GM19467 (cell line): ENCODE measurements around the gene KIAA1958.

Source experiments
- ATAC-seq: cut with Tn5 transposase; IDR thresholded peaks from one replicate; pipeline ENCODE4 v1.9.1; 2021; ENCODE audit warnings: mild to moderate bottlenecking, moderate library complexity; ENCODE audit not compliant: unreplicated experiment

KIAA1958 gene

DNA sequence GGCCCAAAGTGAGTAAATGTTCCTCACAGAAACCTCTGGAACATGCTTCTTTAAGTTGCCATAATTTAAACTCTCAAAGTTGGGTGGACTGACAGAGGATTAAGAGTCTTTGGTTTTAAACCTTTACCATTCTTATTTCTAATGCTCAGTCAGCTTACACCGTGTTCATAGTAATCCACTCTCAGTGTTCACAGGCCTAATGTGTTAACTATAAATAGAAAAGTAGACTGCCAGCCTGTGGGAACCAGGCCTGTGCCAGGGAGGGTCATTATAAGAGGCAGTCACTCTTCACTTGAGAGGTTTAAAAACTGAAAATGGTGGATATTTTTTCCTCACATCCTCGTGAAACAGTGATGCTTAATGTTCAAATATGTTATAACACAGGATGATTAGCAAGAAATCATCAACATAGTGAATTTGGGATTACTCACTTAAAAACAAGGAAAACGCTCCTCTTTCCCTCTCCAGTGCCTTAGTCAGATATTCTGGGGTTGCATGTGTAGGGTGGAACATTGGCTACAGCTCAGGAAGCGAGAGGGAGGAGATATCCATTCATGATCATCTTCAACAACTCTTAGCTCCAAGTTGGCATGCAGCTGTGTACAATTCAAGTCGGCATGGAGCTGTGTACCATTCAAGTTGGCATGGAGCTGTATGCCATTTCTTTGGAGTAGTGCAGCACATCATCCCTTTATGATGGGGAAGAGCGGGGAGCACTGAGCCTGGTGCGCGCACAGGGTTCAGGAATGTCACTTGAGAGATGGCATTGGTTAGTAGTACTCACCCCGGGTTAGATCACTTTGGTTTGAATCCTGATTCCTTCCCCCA is 65.8 kb downstream of the KIAA1958 start:
- no peak for ATAC-seq

- ATAC-seq: no peak
Measured at GRCh38 chr9:112553256-112553826, 66.7 kb downstream of the KIAA1958 start.

GRCh38 chr9:112554516-112554915 is 67.9 kb downstream of the KIAA1958 start:
- ATAC-seq: no peak

GRCh38 chr9:112555101-112555643 is 68.5 kb downstream of the KIAA1958 start:
- no peak for ATAC-seq

GRCh38 chr9:112555844-112556482 is 69.3 kb downstream of the KIAA1958 start:
- no peak for ATAC-seq

DNA sequence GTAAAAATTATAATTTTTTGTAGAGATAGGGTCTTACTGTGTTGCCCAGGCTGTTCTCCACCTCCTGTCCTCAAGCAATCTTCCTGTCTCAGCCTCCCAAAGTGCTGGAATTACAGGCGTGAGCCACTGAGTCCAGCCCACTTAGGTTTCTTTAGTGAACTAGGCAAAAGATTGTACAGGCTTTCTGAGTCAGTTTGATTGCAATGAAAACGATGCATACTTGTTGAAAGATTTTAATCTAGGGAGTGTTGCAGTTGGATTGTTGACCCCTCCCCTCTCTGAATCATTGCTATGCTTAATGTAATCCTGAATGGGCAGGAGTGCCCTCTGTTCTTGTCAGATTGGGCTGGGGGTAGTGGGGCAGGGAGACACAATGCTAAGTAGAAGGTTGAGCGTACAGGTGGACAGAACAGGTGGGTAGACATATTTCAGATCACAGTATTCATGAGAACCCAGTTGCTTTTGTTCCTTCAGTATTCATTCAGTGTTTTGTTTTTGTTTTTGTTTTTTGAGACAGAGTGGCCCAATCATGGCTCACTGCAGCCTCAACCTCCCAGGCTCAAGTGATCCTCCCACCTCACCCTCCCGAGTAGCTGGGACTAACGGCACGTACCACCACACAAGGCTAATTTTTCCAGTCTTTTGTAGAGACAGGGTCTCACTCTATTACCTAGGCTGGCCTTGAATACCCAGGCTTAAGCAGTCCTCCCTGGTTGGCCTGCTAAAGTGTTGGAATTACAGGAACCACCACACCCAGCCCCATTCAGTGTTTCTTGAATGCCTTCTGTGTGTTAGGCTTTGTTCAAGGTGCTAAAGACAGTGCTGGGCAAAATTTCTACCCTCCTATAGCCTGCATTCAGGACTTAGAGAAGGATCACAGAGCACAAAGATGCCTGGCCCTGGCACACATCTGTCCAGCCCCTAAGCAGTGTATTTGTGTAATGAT is 70.1 kb downstream of the KIAA1958 start:
- no peak for ATAC-seq

DNA sequence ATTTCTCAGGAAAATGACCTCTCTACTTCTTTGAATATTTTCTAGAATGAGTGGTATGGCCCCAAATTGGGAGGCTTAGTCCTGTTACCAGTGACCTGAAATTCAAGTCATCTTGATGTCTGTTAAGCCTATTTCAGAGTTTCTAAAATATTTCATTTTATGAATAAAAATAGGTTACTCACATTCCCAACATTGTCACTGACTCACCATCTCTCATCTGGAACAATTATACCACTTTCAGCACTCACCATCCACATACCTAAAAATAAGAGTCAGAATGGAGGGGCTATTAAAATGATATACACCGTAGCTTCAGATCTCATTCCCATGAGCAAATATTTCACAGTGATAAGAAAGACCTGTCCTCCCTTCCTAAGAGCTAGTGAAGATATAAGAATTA is 71.8 kb downstream of the KIAA1958 start:
- ATAC-seq: no peak

- no peak for ATAC-seq
Measured at GRCh38 chr9:112558978-112559377, 72.4 kb downstream of the KIAA1958 start.

DNA sequence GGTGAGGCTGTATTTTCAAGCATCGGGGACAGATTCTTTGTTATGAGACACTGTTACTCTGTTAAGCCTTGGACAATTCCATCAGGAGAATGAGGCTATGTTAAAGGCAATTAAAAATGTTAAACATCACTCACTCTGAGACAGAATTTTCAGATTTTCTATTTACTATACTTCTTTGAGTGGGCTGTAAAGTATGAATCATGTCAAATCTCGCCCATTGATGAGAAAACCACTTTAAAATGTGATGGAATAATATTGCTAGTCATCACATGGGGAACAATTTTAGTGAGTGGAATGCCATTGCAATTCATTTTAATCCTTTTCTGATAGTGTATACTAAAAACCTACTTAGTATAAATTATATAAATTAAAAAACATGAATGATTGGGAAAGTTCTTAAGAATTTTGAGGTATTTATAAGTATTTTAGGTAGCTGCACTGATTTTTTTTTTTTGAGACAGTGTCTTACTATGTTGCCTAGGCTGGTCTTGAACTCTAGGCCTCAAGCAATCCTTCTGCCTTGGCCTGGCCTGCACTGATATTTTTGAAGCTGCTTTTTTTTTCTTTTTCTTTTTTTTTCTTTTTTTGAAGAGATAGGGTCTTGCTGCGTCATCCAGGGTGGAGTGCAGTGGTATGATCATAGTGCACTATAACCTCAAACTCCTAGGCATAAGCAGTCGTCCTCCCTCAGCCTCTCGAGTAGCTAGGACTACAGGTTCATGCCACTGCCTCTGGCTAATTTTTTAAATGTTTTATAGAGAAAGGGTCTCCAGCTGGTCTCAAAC is 73.2 kb downstream of the KIAA1958 start:
- ATAC-seq: no peak

DNA sequence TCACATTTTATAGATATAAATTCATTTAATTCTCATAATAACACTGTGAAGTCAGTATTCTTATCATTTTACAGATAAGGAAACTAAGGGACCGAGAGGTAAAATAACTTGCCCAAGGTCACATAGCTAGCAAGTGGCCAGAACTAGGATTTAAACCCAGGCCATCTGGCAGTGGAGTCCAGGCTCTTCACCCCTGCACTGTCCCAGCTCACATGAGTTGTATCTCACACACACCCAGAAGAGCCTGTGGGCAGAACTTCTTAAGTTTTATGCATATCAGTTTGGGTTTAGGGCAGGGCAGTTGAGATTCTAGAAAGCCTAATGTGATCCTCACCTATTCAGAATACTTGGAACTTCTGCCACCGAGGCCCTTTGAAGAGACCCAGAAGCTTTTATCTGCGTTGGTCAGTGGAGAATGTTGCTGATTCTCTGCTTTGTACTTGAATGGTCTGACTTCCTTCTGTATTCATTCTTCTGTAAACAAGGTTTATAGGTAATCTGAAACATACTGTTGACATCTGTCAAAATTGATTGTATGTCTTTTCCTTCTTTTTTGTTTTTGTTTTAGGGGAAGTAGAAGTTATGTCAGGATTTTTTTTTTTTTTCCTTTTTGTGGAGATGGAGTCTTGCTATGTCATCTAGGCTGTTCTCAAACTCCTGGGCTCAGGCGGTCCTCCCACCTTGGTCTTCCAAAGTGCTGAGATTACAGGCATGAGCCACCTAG is 75.8 kb downstream of the KIAA1958 start:
- no peak for ATAC-seq

DNA sequence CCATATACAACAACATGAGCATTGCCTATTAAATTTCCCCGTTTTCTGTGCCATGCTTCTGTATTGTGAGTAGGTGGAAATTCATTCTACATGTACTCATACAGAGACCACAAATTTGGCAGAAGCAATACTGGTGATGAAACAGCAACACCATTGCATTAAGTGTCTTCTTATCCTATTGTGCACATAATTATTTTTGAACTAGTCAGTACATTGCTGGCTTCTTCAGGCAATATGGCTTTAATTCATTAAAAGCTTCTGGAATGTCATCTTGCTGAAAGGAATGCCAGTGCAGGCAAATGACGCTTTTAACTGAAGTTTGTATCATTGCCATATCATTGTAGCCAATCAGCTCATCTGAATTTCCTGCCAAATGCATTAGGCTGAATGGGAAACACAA is 82.6 kb downstream of the KIAA1958 start:
- ATAC-seq: no peak

DNA sequence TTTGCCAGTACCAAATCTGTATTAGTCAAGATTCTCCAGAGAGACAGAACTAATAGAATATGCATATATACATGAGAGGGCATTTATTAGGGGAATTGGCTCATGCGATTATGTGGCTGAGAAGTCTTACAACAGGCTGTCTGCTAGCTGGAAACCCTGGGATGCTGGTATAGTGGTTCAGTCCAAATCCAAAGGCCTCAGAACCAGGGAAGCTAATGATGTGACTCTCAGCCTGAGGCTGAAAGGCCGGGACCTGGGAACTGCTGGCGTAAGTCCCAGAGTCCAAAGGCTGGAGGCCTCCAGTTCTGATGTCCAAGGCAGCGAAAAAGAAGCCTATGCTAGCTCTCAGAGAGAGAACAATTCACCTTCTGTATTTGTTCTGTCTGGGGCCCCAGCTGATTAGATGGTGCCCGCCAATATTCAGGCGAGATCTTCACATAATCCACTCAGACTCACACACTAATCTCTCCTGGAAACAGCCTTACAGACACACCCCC is 84.1 kb downstream of the KIAA1958 start:
- no peak for ATAC-seq

DNA sequence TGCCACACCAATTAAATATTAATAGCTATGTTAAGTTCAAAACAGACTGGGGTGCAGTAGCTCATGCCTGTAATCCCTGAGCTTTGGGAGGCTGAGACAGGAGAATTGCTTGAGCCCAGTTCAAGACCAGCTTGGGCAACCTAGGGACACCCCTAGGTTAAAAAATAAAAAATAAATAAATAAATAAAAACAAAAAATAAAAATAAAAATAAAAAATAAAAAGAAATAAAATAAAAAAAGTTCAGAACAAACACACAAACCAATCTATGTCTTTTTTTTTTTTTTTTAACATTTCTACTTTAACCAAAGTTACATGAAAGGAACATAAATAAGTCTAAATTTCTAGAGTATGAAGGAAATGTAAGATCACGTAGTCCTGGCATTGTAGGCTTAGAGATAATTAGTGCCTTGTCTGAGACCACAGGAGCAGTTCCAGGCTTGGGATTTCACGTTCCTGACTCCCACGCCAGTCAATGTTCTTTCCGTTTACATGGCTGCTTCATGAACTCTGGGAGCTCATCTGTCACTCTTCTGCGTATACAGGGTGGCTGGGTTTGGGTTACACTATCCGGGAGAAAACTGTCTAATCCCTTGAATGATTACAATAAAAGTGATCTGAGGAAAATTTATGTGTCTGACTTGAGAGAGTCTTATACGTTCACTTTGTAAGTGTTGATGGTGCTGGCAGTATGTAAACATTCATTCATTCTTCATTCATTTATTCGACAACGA is 85.2 kb downstream of the KIAA1958 start:
- ATAC-seq: no peak

- ATAC-seq: no peak
Measured at GRCh38 chr9:112572416-112572815, 85.8 kb downstream of the KIAA1958 start.

GRCh38 chr9:112574008-112574407 is 87.4 kb downstream of the KIAA1958 start:
- no peak for ATAC-seq

DNA sequence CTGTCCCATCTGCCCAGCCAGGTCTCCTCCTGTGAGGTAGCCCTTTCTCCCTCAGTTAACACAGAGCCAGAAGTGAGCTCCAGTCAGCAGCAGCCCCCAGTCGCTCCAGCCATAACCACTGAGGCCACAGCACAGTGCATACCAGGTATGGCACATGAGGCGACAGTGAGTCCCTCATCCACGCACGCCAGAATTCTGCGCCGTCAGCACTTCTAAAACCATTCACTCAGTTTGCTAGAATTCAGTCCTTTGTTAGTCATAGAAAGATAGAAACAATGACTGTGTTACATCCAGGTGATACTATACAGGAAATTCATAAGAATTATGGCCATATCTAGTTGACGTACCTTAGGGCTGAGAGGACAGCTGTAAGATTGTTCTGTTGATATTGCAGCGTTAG is 88.5 kb downstream of the KIAA1958 start:
- no peak for ATAC-seq

GRCh38 chr9:112581469-112582176 is 95.0 kb downstream of the KIAA1958 start:
- no peak for ATAC-seq
